Measurements from ENCODE around the gene TBC1D22A. TPM values are rescaled to one million over a fixed set of nuclear protein-coding genes. Genes with fewer than 3 reads are reported as not detected.

TBC1D22A gene
- total RNA-seq, 2 donors from 2014 or later, result 15.8 to 17.4 TPM

DNA sequence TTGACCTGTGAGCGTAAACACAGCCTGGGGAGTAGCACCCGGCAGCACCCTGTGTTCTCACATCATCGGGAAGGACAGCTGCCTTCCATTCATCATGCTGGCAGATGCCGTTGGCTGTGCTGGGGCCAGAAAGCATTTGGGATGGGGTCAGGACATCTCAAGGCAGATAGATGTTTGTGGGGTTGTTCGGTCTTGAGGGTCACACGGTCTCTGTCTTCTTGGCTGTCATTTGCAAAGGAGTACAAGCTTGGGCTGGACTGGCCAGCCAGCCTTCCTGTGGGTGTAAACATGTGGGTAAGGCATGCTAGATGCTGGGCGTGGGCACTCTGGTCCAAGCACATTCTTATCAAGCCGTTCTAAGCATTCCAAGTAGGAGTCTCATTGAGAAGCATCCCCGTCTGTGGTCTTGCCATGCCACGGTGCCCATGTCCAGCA, 81.4 kb downstream of the TBC1D22A start:
- intact Hi-C loops (cut with DNase I), result no loop called here
- ATAC-seq, result peak in 1 of 2 donors; percentile 31

DNA sequence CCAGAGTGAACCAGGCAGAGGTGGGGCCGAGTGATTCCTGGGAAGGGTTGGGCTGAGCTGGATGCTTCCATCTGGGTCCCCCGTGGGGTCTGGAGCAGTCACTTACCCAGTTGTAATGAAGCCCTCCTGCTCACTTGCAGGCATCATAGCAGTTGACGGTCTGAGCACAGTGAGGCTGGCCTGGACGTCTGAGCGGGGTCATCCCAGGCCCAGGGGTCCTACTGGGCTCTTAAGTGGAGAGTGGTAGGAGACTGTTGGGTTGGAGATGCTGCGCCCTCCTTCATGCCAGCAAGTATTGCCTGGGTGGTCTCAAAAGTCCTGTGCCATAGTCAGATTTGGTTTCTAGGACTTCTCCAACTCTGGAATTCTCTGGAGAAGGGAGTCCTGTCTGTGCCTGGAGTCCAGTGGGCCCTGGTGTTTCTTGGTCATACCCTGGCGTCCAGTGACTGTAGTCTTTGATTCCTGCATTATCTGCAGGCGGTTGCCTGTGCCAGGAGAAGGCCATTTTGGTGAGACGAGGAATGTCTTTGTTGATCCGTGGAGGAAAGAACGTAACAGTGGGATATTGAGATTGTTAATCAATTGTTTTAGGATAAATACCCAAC, 82.3 kb downstream of the TBC1D22A start:
- no peak for ATAC-seq
- no peak for DNase-seq
- intact Hi-C loops (cut with DNase I), result no loop called here

More for the DNA sequence above, 81.4 kb downstream of the TBC1D22A start:
- DNase-seq, result no peak

DNA sequence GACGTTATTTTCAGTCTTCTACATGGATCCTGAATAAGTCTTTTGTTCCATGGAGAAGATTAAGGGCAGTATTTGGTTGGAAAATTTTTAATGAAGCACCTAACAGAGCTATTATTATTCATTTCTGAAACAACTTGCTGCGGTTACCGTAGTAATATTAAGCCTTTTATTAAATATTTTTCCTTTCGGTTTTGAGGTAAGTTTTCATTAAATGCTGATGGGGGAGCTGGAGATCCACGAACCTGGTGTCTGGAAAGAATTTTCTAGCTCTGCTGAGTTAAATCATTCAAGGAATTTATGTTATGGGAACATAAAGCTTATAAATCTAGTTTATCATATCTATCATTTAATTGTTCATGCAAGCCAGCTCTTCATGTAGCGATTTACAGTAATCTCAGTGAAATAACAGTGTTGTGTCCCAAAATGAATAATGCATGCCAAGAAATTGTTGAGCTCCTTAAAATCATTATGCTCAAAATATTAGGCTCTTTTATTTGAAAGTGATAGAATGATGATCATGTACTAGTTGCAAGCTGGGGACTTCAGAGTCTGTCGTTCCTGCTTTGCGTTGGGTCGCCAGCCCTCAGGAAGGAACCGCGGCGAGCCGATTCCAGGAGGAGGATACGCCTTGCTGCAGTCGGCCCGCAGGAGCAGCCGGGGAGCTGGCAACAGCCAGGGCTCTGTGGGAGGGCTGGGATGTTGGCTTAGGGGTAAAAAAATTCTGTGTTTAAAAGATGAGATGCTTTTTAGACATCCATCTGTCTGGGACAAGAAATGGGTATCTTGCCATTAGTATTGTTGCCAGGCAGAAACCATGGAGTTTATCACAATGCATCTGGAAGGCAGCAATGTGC, 83.1 kb downstream of the TBC1D22A start:
- intact Hi-C loops (cut with DNase I), result no loop called here
- ATAC-seq, result peak; percentile 38 to 62
- peak; percentile 37 for DNase-seq

DNA sequence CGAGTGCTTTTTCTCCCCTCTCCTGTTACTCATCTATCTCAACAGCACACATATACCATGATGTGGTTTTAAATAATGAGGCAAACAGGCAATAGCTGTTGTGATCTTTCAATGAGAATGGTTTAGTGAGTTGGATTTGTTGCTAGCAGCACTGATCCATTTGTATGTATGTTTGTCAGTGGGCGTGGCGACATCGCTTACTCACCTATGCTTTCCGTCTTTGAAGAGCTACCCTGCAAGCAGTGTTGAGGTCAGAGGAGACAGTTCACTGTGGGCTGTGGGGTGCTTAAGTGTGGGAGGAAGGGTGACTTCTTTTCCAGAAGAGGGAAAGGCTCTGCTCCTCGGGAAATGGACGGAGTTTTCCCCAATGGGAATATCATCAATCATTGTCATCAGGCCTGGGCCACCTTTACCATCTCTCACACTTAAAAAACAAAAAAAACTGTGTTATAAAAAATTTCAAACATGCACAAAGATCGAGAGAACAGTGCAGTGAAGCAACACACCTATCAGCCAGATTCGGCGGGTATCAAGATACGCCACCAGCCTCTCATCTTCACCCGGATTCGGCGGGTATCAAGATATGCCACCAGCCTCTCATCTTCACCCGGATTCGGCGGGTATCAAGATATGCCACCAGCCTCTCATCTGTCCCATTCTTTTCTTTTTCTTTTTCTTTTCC, 83.8 kb downstream of the TBC1D22A start:
- ATAC-seq, result peak in 1 of 2 donors; percentile 10
- DNase-seq, result no peak
- intact Hi-C loops (cut with DNase I), result no loop called here

DNA sequence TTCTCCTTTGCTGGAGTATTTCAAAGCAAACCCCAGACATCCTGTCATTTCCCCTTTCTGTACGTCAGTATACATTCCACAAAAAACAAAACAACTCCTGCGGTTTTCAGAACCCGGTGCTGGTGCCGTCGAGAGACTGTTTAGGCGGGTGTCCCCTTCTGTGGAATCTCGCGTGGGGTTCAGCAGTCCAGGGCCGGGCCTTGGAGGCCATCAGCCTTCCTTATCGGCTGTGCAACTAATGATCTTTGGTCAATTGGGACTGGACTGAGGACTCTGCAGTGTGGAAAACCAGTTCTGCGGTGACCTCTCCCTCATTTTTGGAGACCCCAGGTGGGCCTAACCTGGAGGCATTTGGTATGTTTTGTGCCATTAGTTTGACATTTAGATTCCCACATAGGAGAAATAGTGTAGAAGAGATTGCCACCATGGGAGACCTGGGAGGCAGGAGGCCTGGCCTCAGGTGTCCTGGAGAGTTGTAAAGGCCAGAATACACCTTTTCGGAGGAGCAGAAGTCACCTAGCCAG, 84.4 kb downstream of the TBC1D22A start:
- ATAC-seq (no peak), DNase-seq (no peak)
- intact Hi-C loops (cut with DNase I), result no loop called here

DNA sequence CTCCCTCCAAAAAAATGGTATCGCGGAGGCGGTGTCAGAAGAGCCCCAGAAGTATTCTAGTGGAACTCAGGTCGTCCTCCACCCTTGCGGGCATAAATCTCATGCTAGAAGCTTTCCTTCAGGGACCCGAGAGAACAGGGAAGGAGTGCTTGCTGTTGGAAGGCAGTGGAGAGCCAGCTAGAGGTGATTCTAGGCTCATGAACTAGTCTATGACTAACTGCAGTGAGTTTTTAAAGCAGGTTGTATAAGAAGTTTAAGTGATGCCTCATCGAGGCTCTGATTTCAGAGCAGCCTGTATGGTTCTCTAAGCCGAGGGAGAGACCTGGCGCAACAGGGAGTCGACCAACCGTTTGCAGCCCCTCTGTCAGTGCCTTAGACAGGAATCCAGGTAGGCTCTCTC, 85.7 kb downstream of the TBC1D22A start:
- no peak for ATAC-seq
- DNase-seq, result no peak
- intact Hi-C loops (cut with DNase I), result no loop called here

DNA sequence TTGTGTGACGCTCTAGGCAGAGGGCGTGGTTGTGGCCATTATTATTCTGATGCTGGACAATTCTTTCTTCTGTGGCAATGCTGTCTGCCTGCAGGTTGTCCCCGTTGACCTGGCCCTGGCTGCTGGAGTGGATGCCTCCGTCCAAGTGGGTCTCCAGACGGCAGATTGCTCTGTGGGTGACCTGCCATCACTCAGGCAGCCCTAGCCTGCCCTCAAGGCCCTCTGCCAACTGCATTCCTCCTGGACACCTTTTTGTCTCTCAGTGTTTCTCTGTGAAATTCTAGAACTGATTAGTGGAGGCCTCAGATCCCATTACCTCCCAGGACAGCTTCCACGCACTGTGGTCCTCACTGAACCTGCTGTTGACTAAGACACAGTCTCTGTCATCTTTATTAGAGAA, 86.7 kb downstream of the TBC1D22A start:
- DNase-seq (no peak), ATAC-seq (no peak)
- intact Hi-C loops (cut with DNase I), result no loop called here

DNA sequence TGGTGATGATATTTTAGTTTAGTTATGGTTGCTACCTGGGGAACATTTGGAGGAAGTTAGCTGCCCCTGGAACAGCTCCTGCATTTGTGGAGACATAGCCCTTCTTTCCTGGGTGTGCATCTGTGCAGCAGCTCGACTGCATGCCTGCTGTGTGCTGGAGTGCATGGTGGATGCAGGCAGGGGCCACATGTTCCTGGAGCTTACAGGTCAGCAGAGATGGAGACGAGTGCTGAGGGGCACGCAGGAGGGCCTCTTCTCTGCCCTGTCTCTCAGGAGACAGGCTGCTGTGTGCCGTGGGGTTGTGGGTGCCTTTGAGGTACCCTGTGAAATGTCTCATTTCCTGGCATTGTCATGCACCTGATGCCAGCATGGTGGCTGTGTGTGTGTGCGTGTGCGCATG, 87.5 kb downstream of the TBC1D22A start:
- no peak for DNase-seq
- ATAC-seq, result no peak
- intact Hi-C loops (cut with DNase I), result no loop called here

DNA sequence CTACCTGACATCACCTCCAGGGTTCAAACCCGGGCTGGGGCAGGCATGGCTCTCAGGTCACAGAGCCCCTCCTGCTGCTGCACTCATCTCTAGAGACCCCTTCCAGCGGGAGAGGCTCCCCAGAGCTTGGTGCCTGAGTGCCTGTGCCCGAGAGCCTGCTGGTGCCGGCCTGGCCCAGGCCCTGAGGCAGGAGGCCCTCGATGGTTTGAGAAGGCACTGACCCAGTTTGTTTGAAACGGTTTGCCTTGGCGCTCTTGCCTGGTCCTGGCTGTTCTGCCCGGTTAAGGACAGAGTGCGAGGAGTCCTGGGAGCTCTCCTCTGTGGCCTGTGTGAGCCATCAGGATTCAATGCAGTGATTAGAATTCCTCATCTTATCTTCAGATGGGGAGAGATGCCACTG, 88.9 kb downstream of the TBC1D22A start:
- ATAC-seq (no peak), DNase-seq (no peak)
- intact Hi-C loops (cut with DNase I), result no loop called here

DNA sequence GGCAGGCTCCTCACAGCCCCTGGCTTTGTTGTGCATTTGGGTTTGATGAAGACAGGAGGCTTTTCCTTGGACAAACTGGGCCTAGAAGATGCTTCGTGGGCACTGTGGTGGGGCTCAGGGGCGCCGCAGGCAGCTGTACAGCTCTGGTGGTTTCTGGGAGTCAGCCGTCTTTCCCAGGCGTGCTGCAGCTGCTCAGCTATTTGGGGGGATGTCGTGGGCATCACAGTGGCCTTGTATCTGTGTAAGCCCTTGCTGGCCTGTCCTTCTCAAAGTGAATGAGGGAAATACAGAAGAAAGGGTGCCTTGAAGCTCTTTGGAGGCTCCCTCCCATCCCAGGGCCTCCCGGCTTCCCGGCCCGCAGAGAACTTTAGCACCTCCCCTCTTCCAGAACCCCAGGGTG, 89.5 kb downstream of the TBC1D22A start:
- ATAC-seq (no peak), DNase-seq (no peak)
- intact Hi-C loops (cut with DNase I), result no loop called here

DNA sequence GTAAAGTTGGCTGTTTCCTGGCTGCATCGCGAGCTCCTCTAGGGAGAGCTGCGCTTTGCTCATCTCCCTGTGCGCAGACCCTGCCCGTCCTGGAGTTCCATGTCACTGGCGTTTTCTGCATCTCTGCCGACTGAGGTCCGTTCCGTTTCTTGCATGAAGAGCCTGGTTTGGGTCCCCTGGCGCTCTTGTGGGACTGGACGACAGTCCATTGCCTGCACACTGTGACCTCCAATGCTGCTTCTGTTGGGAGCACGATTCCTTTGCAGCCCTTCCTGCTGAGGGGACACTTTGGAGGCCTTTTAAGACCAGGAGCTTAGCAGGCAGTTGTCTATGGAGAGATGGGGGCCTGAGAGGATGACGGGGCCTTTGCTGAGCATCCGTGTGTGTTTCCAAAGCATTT, 90.3 kb downstream of the TBC1D22A start:
- ATAC-seq (no peak), DNase-seq (no peak)
- intact Hi-C loops (cut with DNase I), result no loop called here

DNA sequence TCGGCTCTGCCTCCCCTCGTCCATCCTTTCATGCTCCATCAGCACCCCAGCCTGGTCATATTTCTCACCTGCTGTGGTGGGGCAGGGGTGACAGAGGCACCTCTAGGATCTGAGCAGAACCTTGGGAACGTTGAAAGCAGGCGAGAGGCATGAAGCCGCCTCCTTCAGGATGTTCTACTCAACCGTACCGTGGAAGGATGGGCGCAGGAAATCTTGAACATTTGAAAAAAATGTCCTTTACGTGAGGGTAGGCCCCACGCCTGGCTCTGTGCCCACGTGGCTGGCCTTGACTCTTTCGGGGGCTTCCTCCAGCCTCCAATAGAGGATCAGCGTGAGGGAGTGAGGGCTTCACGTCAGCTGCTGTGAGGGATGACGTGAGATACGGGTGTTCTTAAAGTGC, 90.7 kb downstream of the TBC1D22A start:
- DNase-seq, result no peak
- intact Hi-C loops (cut with DNase I), result no loop called here
- no peak for ATAC-seq

DNA sequence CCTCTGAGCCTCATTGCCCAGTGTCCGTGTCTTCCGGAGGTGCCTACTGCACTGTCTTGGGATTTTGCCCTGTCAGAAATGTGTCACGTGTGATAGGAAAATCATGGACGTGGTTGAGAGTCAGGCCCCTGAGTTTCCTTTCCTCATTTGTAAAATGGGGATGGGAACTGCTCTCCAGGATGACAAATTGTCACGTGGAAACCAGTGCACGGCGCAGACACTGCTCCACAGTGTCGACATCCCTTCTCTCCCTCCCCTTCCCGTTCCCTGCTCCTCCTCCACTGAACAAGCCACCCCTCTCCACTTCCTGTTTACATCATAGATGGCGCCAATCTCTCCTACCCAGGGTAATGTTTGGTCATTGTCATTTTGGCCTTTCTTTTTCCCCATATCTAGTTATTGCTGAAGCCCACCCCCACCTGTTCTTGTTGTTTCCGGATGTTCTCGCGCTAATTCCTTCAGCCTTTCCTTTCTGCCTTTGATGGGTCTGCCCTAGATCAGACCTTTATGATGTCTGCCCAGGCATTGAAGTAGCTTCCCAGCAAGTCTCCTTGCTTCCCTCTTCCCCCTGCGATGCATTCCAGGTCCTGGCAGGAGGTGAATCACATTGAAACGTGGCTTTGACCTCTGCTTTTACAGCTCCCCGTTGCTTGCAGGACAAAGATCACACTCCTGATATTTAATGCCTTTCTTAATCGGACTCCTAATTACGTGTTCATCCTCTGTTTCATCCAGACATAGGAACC, 91.8 kb downstream of the TBC1D22A start:
- DNase-seq (peak; percentile 56), ATAC-seq (peak; percentile 69 to 90)
- intact Hi-C loops (cut with DNase I), result no loop called here

DNA sequence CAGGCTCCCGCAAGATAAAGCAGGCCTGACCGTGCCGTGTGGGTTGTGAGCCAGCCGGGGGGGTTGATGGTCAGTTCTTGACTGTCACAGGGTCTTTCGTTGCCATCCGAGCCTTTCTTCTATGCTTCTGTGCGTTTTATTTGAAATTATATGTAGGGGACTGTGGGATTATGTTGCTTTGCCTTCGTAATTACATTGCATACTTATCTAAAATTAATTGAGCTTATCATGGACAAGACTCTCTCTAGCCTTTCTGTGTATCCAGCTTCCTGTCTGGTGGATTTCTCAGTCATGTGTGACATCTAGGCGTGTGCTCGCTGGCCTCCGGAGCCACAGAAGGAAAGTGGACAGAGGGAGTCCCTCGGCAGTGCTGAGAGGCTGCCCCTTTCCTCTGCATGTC, 93.2 kb downstream of the TBC1D22A start:
- DNase-seq, result no peak
- no peak for ATAC-seq
- intact Hi-C loops (cut with DNase I), result no loop called here

DNA sequence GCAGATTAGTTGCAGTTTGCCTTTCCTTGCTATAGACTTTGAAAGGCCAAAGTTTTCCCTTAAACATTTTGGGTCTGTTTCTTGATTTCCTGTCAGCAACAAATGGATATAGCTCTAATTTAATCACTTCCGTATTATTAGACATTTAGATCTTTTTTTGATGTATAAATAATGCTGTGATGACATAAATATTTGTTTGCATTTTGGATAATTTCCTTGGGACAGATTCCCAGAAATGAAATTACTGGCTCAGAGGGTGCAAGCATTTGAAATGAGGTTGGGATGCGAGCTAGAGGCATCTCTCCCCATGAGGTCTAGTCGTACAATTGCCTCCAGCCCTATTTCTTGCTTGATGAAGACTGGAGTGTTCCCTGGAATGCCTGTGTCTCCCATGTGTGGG, 94.2 kb downstream of the TBC1D22A start:
- intact Hi-C loops (cut with DNase I), result no loop called here
- no peak for DNase-seq
- no peak for ATAC-seq

DNA sequence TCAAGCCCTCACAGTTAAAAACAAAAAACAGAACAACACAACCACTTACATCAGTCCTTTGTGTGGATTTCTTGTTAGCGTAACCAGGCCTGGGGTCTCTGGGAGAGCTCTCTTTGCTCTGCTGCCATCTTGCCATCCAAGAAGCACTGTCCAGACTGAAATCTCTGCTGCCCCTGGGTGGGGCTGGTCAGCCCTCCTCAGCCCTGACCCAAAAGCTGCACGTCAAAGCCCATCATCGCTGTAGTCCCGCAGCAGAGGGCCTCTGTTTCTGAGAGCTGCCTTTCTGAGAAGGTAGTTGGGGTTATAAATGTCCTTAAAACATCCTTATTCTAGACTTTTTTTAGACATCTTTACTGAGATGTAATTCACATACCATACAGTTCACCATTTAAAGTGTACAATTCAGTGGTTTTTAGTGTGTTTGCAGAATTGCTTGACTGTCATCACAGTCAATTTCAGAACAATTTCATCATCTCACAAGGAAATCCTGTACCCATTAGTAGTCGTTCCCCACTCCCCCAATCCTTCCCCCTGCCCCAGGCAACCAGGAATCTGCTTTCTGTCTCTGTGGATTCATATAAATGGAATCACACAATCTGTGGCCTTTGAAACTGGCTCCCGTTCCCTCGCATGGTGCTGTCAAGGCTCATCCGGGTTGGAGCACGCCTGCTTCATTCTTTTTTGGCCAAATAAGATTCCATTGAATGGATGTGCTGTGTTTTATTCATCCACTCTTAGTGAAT, 94.9 kb downstream of the TBC1D22A start:
- DNase-seq (no peak), ATAC-seq (no peak)
- intact Hi-C loops (cut with DNase I), result no loop called here

DNA sequence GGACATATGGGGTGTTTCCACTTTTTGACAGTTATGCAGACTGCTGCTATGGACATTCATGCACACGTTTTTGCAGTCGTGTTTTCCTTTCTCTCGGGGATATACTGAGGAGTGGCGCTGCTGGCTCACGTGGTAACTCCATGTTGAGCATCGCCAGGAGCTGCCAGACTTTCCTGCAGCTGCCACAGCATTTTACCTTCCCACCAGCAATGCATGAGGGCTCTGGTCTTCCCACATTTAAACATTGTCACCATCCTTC, 95.4 kb downstream of the TBC1D22A start:
- ATAC-seq, result no peak
- DNase-seq, result no peak
- intact Hi-C loops (cut with DNase I), result no loop called here

DNA sequence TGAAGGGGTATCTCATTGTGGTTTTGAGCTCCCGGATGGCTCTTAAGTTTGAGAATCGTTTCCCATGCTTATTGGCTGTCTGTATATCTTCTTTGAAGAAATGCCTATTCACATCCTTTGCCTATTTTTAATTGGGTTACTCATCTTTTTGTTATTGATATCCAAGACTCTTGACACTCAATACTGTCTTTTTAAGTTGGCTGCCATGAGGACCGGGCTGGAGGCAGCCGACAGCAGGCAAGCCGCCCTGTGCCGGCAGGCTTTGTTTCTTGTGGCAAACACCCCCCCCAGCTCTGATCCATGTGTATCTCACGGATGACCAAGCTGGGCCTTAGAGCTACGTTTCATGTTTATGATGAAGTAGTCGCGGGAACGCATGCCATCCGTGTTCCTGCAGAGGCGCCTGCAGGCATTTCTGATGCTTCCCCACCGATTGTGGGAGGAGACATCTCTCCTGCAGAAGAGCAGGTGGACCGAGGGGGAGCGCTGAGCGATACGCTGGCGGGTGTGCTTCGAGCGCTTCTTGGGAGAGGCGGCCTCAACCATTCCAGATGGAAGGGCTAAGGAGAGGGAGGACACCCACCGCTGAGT, 95.8 kb downstream of the TBC1D22A start:
- intact Hi-C loops (cut with DNase I), result no loop called here
- DNase-seq (no peak), ATAC-seq (no peak)

DNA sequence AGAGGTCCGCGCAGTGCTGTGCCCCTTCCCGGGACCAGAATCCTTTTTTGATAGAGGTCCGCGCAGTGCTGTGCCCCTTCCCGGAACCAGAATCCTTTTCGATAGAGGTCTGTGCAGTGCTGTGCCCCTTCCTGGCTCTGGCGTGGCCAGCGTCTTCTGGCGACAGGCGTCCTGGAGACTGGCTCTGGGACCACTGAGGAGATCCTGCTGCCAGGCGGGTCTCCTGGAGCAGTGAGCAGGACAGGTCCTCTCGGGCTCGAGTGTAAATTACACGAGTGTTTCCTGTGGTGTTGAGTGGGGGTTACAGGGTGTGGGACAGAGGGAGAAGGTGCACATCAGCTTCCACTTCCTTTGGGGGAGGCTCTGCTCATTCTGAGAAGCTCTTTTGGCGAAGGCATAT, 98.1 kb downstream of the TBC1D22A start:
- no peak for ATAC-seq
- intact Hi-C loops (cut with DNase I), result no loop called here
- DNase-seq, result no peak

Data from left cardiac atrium (tissue), 4 donors.